ENCODE results near the gene CACNG1.
A peak's percentile ranks its signal among the peaks of the same experiment; 100 is the strongest.

CACNG1 gene

GRCh38 chr17:67052720-67053437 is 8.5 kb downstream of the CACNG1 start:
- peak; percentile 5 for DNase-seq

- DNase-seq = peak; percentile 29
Observed at GRCh38 chr17:67053438-67054000, 9.2 kb downstream of the CACNG1 start.

GRCh38 chr17:67054011-67054591 is 9.7 kb downstream of the CACNG1 start:
- peak; percentile 43 for DNase-seq

GRCh38 chr17:67054608-67055007 is 10.3 kb downstream of the CACNG1 start:
- DNase-seq = no peak

GRCh38 chr17:67055041-67055443 is 10.7 kb downstream of the CACNG1 start:
- DNase-seq = no peak

GRCh38 chr17:67055811-67056745 is 11.7 kb downstream of the CACNG1 start:
- peak; percentile 38 for DNase-seq

GRCh38 chr17:67056746-67057490 is 12.6 kb downstream of the CACNG1 start:
- peak; percentile 32 for DNase-seq

GRCh38 chr17:67058036-67058435 is 13.7 kb downstream of the CACNG1 start:
- no peak for DNase-seq

- DNase-seq = peak; percentile 41
Observed at GRCh38 chr17:67059372-67059771, 15.0 kb downstream of the CACNG1 start.

- peak; percentile 9 for DNase-seq
Observed at GRCh38 chr17:67063141-67063540, 18.8 kb downstream of the CACNG1 start.

- no peak for DNase-seq
Observed at GRCh38 chr17:67066717-67067116, 22.4 kb downstream of the CACNG1 start.

GRCh38 chr17:67067571-67068482 is 23.5 kb downstream of the CACNG1 start:
- DNase-seq = no peak

- DNase-seq = no peak
Observed at GRCh38 chr17:67068999-67069398, 24.6 kb downstream of the CACNG1 start.

GRCh38 chr17:67069603-67070136 is 25.3 kb downstream of the CACNG1 start:
- DNase-seq = no peak

GRCh38 chr17:67071595-67071994 is 27.2 kb downstream of the CACNG1 start:
- DNase-seq = no peak

GRCh38 chr17:67072885-67073284 is 28.5 kb downstream of the CACNG1 start:
- no peak for DNase-seq

- DNase-seq = no peak
Observed at GRCh38 chr17:67074781-67075180, 30.4 kb downstream of the CACNG1 start.

GRCh38 chr17:67076290-67076689 is 31.9 kb downstream of the CACNG1 start:
- no peak for DNase-seq

- no peak for DNase-seq
Observed at GRCh38 chr17:67078292-67078691, 33.9 kb downstream of the CACNG1 start.

GRCh38 chr17:67079491-67079890 is 35.1 kb downstream of the CACNG1 start:
- DNase-seq = no peak

GRCh38 chr17:67080804-67081203 is 36.5 kb downstream of the CACNG1 start:
- DNase-seq = no peak
